ENCODE data around the gene DNAH17. TPM values are rescaled to one million over a fixed set of nuclear protein-coding genes. Genes with fewer than 3 reads are reported as not detected.

The DNAH17 gene
- total and polyA plus RNA-seq, 2 of the 13 experiments (the other 11 are each of a cell fraction or from before 2014, with no cell fraction given): 0.86 to 1.6 TPM

GRCh38 chr17:78529871-78530670, 47.1 kb downstream of the DNAH17 start:
- intact Hi-C loops (cut with micrococcal nuclease; ENCODE audit: unreplicated experiment) (no loop called here), in situ Hi-C loops (cut with HindIII; ENCODE audit: extremely low pct_ligation_motif_present, low pct_unique_long_range_greater_than_20kb) (no loop called here)
- Histone ChIP-seq H3K4me3 (replicated peaks in 1 of 3; ENCODE audit: insufficient read depth in 1 of 3, low read depth in 2 of 3, low read length in 3 of 3) (no peak overlapping the region), H3K36me3 (replicated peaks in 1 of 2; ENCODE audit: control insufficient read depth in 1 of 2, insufficient read depth in 2 of 2, low read length in 2 of 2) (no peaks in the 10 kb centered on the region), H4K20me1 (ENCODE audit: insufficient read depth, low read length) (no peaks in the 10 kb centered on the region), H3K27me3 (ENCODE audit: control insufficient read depth in 1 of 2, insufficient read depth in 2 of 2, low read length in 2 of 2) (no peaks in the 10 kb centered on the region; a peak in 1 of 5 replicates), H3K4me2 (ENCODE audit: low read depth, low read length) (no peak overlapping the region), H3K79me2 (ENCODE audit: insufficient read depth, low read length) (no peaks in the 10 kb centered on the region), H3K9me3 (ENCODE audit: low read length) (no peaks in the 10 kb centered on the region), H3K4me1 (ENCODE audit: insufficient read depth, low read length) (peaks cover 32% of the 10 kb centered on the region), H3K9ac (ENCODE audit: insufficient read depth, low read depth, low read length) (no peak overlapping the region), H2AFZ (ENCODE audit: low read length) (no peak overlapping the region), H3K27ac (ENCODE audit: extremely low read length, insufficient read depth, low read length) (no peak overlapping the region)
- FAIRE-seq (no peak), ATAC-seq (no peak), DNase-seq (ENCODE audit: low spot score) (no peak)
- ChIA-PET POLR2A (no interaction called here), CTCF (ENCODE audit: low intra/inter-chr PET ratio, low total read pairs) (no interaction called here)
- WGBS (ENCODE audit: low lambda C conversion rate): 82% methylated on average over 18 of the region's 29 CpGs
- BruUV-seq (replicated peaks): no TSS peak
- TF ChIP-seq ZNF33A (CRISPR knock-in tag; IDR thresholded peaks at IDR 0.05; ENCODE audit: borderline replicate concordance): no peak
- TF ChIP-seq ZMYM4 (CRISPR knock-in tag; IDR thresholded peaks at IDR 0.05): no peak
- no peak for TF ChIP-seq MXD3 (CRISPR knock-in tag; IDR thresholded peaks at IDR 0.05)
- no peak for TF ChIP-seq MEIS2 (CRISPR knock-in tag; IDR thresholded peaks at IDR 0.05)
- no peak for TF ChIP-seq ZMYM2 (CRISPR knock-in tag; IDR thresholded peaks at IDR 0.05)
- TF ChIP-seq ZNF451 (CRISPR knock-in tag; IDR thresholded peaks at IDR 0.05): no peak
- no peak for TF ChIP-seq THRA (CRISPR knock-in tag; IDR thresholded peaks at IDR 0.05; ENCODE audit: borderline replicate concordance)
- TF ChIP-seq ZFAT (CRISPR knock-in tag; conservative IDR thresholded peaks at IDR 0.05): no peak
- no peak for TF ChIP-seq ZNF563 (CRISPR knock-in tag; IDR thresholded peaks at IDR 0.05)
- no peak for TF ChIP-seq DBP (CRISPR knock-in tag; IDR thresholded peaks at IDR 0.05; ENCODE audit: not compliant biosample characterization)
- no peak for TF ChIP-seq AKAP8 (CRISPR knock-in tag; IDR thresholded peaks at IDR 0.05)
- TF ChIP-seq ZBTB7A (CRISPR knock-in tag; IDR thresholded peaks at IDR 0.05): no peak
- TF ChIP-seq FLYWCH1 (CRISPR knock-in tag; IDR thresholded peaks at IDR 0.05): no peak
- no peak for TF ChIP-seq YY1 (IDR thresholded peaks at IDR 0.05; ENCODE audit: insufficient read depth, insufficient replicate concordance, low read depth, low read length)
- no peak for TF ChIP-seq TARDBP (CRISPR knock-in tag; IDR thresholded peaks at IDR 0.05)
- no peak for TF ChIP-seq BCLAF1 (IDR thresholded peaks at IDR 0.05)

All from HepG2 (cell line).